Activated naive CD8-positive, alpha-beta T cell treated with anti-CD3 and anti-CD28 coated beads, Interleukin-2, amount 50 U/mL, for 16 hours (primary cell): Measurements from ENCODE around the gene BRCA1.

Experiments
- DNase-seq: peaks from one replicate; pipeline ENCODE4 v3.0.0-alpha.2; 2020; ENCODE audit warnings: low read depth, low spot score

Gene BRCA1

DNA sequence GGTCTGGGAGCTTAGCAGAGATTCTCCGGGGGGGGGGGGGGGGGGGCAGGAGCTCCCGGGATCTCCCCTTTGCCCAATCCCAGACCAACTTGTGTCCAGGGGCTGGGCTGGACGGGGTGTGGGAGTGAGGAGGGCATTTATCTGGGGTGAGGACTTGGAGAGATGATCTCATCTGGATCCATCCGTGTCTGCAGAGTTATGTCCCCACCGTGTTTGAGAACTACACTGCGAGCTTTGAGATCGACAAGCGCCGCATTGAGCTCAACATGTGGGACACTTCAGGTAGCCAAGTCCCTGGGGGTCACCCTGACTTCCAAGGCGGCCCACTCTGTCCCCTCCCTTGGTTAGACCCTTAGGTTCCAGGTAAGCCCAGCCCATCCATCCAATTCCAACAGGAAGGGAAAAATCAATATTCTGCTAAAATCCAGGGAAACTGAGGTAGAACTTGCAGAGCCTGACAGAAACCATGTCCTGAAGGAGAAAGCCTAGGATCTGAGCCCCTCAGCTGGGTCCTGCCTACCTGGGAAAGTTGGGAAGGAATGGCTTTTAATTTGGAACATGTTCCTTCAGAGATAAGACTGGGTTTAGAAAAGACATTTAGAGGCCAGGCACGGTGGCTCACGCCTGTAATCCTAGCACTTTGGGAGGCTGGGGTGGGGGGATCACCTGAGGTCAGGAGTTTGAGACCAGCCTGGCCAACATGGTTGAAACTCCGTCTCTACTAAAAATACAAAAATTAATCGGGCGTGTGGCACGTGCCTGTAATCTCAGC lies 99.2 kb downstream of the BRCA1 start:
- DNase-seq, result no peak

DNA sequence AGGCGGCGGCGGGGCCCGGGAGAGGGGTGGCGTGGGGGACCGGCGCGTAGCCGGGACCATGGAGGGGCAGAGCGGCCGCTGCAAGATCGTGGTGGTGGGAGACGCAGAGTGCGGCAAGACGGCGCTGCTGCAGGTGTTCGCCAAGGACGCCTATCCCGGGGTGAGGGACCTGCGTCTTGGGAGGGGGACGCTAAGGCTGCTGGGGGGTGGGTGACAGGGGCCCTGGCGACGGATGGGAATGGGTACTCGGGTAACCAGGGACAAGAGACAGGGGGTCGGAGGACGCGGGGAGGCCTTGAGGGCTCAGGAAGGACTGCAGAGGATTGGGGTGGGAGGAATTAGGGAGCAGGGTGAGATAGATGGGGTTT lies 99.9 kb downstream of the BRCA1 start:
- no peak for DNase-seq

GRCh38 chr17:43024407-43025289 lies 100.5 kb downstream of the BRCA1 start, which contains the start of gene RND2:
RND2 (plus strand) TSS chr17:43025231; CDS start chr17:43025348, 117 bp downstream.
- DNase-seq, result peak; percentile 63

- DNase-seq, result peak; percentile 38
Measured at GRCh38 chr17:43021741-43022512, 103.2 kb downstream of the BRCA1 start, which contains the start of gene VAT1. VAT1 (minus strand) TSS chr17:43022385; CDS start chr17:43022322, 63 bp downstream.

GRCh38 chr17:43020789-43021740 lies 104.1 kb downstream of the BRCA1 start:
- DNase-seq, result no peak

- no peak for DNase-seq
Measured at GRCh38 chr17:43020030-43020621, 105.0 kb downstream of the BRCA1 start.

DNA sequence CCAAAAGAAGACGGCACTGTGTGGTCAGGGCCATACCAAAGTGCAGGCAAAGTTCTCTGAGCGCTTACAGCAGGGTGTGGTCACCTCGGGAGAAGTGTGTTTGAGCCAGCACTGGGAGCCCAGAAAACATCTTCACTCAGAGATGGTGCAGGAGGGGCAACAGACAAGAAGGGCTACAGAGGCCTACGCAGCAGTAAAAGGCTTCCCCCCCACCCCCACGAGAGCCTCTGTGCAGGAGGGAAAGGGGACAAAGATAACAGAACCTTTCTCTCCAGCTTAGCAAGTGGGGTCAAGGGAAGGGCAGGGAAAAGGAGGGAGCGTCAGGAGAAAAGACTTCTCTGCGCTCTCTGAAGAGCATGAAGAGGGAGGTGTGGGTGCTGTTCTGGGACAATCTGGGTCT lies 105.7 kb downstream of the BRCA1 start:
- no peak for DNase-seq

GRCh38 chr17:43018932-43019331 lies 106.2 kb downstream of the BRCA1 start:
- no peak for DNase-seq

- no peak for DNase-seq
Measured at GRCh38 chr17:43018008-43018853, 106.9 kb downstream of the BRCA1 start.

DNA sequence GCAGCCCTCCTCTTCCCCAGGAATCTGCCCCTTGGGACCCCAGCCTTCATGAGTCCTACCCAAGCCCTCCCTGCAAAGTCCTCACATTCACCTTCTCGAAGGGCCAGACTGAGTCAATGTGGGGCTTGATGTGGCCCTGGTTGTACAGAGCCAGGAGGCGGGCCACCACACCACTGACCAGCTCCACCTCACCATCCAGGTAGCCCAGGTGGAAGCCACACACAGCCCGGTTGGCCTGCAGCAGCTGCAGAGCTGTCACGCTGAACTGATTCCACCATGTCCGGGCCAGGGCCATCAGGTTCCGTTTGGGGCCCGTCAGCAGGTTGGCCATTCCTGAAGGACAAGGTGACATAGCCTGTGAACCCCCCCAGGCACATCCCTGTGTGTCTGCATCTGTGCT lies 108.9 kb downstream of the BRCA1 start:
- DNase-seq, result no peak

DNA sequence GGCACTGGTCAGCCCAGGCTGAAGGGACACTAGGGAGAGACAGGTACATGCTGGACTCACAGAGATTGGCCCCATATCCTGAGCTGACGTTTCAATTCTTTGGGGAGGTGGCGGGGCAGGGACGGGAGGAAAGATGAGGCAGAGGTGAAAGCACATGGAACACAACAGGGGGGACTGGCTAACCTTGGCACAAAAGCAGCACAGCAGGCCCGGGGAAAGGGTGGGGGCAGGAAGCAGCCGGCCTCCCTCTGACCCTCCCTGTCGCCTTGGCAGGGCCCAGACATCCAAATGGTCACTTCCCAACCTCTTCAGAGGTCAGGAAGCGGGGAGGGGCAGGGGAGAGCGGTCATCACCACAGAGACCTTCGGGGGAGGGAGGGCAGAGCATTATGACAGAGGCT lies 109.6 kb downstream of the BRCA1 start:
- DNase-seq, result no peak

DNA sequence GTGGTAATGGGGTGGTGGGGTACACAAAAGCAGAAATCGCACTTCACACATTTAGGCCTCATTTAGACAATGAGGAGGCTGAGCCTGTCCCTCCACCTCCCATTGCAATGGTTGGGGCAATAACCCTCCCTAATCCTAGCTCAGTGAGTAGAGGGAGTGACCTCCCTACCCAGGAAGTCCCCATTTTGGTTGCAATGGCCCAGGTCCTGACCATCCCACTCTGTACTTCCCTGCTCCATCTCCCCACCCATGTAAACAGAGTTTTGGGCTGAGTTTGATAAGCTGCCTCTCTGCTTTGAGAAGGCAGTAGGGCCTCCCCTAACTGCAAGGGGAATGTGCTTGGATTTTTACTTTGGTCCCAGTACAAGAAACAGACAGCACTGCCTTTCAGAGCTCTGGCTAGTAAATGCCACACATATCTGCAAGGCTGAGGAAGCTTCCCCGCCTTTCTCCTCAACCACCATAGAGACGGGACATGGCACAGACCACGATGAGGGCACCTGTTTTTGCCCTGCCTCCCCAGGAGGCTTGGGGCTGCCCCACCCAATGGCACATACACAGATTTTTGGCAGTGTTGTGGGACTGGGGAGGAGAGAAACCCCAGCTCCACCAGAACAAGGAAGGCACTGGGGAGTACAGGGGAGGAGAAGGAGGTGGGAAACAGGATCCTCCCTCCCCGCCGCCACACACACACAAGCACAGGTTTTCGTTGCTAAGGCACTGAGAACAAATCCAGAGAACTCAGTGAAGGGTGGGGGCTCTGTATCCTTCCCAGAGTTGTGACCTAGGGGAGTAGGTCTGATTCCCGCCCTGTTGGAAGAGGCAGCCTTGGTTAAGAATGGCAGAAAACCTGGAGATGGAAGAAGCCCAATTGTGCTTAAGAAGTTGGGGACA lies 110.3 kb downstream of the BRCA1 start:
- DNase-seq, result no peak

DNA sequence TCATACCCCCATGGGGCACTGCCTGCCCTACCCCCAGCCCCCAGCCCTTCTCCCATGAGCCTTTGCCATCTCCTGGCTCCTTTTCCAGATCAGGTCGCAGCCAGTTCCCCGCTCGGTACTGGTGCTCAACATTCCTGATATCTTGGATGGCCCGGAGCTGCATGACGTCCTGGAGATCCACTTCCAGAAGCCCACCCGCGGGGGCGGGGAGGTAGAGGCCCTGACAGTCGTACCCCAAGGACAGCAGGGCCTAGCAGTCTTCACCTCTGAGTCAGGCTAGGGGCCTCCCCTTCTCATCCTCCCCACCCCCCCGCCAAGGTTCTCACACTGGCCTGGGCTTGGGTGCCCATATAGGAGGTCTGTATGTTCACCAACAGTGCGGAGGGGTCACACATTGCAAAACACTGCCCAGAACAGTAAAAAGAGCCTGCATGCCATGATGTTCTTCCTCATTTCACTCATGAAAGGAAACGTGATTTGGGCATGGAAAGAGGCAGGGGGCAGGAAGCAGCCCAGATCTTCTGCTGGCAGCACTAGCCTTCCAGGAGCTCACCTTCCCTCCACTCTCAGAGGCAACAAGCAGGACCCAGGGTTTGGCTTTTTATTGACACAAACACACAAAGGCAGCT lies 111.0 kb downstream of the BRCA1 start:
- no peak for DNase-seq

DNA sequence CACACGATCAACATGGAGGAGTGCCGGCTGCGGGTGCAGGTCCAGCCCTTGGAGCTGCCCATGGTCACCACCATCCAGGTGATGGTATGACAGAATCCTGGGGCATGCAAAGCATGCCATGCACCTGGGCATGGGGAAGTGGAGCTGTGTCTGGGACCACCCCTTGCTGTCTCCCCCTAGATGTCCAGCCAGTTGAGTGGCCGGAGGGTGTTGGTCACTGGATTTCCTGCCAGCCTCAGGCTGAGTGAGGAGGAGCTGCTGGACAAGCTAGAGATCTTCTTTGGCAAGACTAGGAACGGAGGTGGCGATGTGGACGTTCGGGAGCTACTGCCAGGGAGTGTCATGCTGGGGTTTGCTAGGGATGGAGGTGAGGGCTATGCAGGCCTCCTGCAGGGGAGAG lies 111.9 kb downstream of the BRCA1 start:
- DNase-seq, result no peak

GRCh38 chr17:43011728-43012472 lies 113.3 kb downstream of the BRCA1 start:
- DNase-seq, result no peak

DNA sequence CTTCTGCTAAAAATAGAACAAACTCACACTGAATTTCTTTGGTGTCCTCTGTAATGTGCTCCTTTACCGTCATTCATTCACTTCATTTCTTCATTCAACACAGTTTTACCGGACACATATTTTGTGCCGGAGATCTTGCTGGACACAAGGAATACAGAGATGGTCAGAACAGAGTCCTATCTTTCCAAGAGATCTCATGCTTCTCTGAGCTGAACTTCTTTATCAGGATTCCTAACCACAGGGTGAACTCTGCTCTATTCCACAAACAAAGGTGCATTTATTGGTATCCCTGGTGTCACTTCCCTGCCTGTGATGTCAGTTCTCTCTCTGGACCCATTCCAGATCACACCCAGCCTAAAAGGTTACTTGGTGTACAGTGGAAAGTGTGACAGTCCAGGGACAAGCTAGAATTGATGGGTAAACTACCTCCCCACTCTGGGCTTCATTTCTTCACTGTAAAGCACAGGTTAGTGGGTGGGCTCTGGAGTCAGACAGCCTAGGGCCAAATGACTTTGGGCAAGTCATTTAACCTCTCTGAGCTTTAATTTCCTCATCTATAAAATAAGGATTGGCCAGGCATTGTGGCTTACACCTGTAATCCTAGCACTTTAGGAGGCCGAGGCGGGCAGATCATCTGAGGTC lies 114.4 kb downstream of the BRCA1 start:
- DNase-seq, result no peak
